Subcutaneous adipose tissue (tissue), 4 donors: ENCODE data around the gene HIPK2. TPM values are rescaled to one million over a fixed set of nuclear protein-coding genes. Genes with fewer than 3 reads are reported as not detected.

Experiments
- total RNA-seq, 4 donors: library from RNA; depleted of rRNA; stranded (reverse); fragments of >200 nt; gene quantifications; one replicate each; pipeline ENCODE4 v1.1.0, GENCODE V29; 2016
- TF ChIP-seq, protein P1 (sequence below): fragments of 450-650 bp; IDR thresholded peaks from one replicate; pipeline ENCODE4 v1.5.1; 2016; ENCODE audit warnings: low read depth, mild to moderate bottlenecking, control low read depth, antibody characterized with exemption, moderate library complexity

The HIPK2 gene
- total RNA-seq, 4 donors from 2014 or later = 30.4 to 89.8 (median 60.9) TPM

DNA sequence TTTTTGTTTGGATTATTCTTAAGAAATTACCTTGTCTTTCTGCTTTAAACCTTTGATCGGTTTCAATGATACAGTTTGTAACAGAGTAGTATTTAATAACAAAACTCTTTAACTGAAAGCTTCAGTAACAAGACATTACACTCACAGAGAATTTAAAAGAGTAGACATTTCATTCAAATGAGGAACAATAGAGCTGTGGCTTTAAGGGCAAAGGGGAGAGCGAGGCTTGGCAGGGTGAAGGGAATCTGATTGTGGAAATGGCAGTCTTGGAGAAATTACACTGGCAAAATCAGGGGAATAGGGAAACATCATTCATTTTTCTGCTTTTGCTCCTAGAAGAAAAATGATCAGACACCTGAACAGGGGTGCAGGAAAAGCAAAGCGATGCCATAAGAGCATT lies 5.1 kb upstream of the HIPK2 start:
- TF ChIP-seq, protein P1, sequence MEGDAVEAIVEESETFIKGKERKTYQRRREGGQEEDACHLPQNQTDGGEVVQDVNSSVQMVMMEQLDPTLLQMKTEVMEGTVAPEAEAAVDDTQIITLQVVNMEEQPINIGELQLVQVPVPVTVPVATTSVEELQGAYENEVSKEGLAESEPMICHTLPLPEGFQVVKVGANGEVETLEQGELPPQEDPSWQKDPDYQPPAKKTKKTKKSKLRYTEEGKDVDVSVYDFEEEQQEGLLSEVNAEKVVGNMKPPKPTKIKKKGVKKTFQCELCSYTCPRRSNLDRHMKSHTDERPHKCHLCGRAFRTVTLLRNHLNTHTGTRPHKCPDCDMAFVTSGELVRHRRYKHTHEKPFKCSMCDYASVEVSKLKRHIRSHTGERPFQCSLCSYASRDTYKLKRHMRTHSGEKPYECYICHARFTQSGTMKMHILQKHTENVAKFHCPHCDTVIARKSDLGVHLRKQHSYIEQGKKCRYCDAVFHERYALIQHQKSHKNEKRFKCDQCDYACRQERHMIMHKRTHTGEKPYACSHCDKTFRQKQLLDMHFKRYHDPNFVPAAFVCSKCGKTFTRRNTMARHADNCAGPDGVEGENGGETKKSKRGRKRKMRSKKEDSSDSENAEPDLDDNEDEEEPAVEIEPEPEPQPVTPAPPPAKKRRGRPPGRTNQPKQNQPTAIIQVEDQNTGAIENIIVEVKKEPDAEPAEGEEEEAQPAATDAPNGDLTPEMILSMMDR = no peak

DNA sequence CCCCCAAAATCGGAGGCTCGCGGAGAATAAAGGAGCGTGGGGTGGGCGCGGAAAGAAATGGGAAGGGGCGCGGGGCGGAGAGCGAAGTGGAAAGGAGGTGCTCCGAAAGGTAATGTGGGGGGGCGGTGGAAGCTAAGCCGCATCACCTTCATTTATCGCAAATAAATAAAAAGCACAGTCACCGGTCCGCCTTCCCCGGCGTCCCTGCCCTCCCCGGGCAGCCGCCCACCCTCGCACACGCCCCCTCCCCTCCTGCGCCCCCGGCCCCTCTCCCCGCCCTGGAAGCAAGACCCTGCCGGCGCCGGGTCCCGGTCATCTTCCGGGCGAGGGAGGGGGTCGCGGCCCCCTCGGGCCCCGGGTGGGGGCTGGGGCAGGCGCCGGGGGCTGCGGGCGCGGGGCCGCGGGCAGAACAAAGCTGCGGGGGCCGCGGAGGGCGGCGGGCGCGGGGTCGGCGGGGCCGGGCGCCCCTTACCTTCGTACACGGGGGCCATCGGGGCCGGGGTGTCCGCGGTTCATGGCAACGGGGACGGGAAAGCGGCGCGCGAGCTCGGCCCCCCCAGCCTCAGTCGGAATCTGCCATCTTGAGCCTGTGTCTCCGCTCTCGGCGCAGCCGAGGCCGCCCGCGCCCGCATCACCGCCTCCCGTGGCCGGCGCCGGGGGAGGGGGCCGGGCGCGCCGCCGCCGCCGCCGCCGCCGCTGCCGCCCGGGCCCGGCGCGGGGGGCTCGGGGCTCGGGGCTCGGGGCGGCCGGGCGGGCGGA lies 486 bp downstream of the HIPK2 start:
- TF ChIP-seq, protein P1 = no peak

DNA sequence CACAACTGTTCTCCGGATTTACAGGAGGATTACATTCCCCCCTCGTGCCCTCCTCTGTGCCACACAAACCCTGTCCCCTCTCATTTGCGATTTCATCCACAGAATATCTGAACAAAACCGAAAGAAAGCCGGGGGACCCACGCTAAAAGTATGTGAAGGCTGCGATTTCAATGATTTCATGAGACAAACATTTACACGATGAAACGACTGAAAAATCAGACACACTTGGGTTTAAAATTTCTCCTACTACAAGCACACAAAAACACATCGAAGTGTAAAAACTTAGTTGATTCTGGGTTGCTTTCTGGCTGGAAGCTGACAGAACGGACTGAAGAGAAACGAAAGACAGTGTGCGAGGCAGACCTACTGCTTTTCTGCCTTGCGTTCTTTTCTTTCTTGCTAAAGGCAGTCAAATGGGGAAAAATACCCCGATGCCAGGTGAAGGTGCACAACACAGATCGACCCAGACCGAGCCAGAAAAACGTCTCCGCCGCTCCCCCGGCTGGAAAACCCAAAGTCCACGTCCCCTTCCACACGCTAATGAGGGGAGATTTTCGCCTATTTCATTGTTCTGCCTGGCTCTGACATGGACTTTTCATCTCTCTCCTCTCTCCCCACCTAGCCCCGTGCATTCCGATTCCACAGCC lies 1.2 kb downstream of the HIPK2 start:
- TF ChIP-seq, protein P1 = no peak

DNA sequence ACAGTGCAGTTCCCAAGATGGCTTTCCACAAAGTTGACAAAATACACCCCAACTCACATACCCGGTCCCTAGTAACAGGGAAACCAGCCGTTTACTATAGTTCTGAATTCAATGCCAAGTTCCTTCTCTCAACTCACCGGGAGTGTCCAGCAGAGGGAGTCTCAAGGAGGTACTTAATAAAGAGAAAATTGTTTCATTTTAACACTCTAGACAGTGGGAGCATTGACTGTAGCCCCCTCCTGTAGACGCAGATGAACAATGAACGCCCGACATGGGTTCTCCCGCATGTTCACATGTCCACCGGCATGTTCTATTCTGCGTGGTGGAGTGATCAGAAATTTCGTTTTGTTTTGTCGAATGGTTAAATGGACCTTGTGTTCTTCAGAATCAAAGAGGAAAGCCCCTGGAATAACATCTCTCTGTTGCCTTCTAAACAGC lies 1.9 kb downstream of the HIPK2 start:
- TF ChIP-seq, protein P1 = no peak

DNA sequence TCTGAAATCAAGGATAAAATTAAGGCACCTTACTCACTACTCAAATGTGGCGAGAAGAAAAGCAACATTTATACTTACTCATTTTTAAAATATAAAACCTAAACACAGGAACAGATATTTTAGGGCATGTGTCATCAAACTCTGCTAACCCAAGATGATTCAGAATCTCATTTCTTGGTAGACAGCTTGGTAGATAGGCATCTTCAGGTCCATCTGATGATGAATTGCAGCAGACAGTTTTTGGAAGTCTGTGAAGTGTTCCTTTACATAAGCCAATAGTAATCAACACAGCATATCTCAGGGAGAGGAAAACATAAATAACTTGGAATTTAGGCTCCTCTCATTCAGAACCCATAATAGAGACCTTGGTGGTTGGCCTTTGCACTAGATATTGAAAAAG lies 3.4 kb downstream of the HIPK2 start:
- TF ChIP-seq, protein P1 = no peak

DNA sequence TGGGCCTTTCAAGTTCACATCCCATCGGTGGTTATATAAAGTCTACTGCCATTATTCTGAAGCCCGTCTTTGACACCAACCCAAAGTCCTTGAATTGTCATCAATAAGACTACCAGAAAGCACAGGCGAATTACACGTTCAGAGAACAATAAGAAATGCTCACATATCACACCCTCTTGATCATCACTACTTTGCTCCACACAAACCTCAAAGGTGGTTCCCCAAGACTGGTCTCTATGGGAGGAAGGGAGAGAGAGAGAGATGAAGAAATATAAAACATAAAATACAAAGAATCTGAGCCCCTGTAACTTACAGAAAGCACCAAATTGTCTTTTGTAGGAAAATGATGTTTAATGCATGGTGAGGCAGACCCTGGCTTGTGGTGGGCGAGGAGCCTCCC lies 4.4 kb downstream of the HIPK2 start:
- TF ChIP-seq, protein P1 = no peak

DNA sequence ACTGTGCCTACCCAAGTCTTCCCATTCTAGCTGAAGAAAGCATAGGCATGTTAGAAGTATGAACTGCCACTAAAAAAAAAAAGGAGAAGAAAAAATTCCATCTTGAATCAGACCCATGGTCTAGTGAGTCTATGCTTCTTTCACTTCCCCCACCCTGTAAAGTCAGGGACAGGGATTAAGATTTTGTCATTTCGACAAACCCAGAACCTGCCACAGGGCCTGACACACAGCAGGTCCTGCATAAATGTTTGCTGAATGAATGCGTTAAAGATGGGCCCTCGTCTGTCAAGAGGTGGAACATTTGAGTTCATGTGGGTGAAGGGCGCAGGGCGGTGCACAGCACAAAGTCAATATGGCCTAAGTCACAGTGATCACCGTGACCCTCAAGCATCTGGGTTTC lies 4.9 kb downstream of the HIPK2 start:
- TF ChIP-seq, protein P1 = no peak
